Trophoblast cell (in vitro differentiated cells and primary cell): ENCODE data around the gene KIF6.
"Not testable (repeated sequence)": the region's sequence is repeated elsewhere in the genome, so short reads cannot be mapped to it uniquely, and the experiment has no call there.

Experiments
- DNase-seq, 2 donors: peaks; one replicate each; pipeline ENCODE4 v3.0.0-alpha.2; 2016
- H2AFZ ChIP-seq: 2 replicates; pipeline ENCODE4 v1.6.1; 2013; ENCODE audit warnings: low read length, moderate library complexity, mild to moderate bottlenecking; ENCODE audit not compliant: insufficient read depth, poor library complexity
- H2AK5ac ChIP-seq: 2 replicates; pipeline ENCODE4 v1.6.1; 2013; ENCODE audit warnings: mild to moderate bottlenecking, low read length
- H2BK120ac ChIP-seq: 2 replicates; pipeline ENCODE4 v1.6.1; 2013; ENCODE audit warnings: low read length, mild to moderate bottlenecking, moderate library complexity; ENCODE audit not compliant: insufficient read depth, poor library complexity
- H2BK12ac ChIP-seq: 2 replicates; pipeline ENCODE4 v1.6.1; 2013; ENCODE audit warnings: mild to moderate bottlenecking, low read length, moderate library complexity
- H2BK5ac ChIP-seq: 2 replicates; pipeline ENCODE4 v1.6.1; 2013; ENCODE audit warnings: low read length, low read depth, moderate library complexity, mild to moderate bottlenecking; ENCODE audit not compliant: poor library complexity
- H3K14ac ChIP-seq: 2 replicates; pipeline ENCODE4 v1.6.1; 2013; ENCODE audit warnings: mild to moderate bottlenecking, low read length
- H3K18ac ChIP-seq: 2 replicates; pipeline ENCODE4 v1.6.1; 2013; ENCODE audit warnings: mild to moderate bottlenecking, low read length
- H3K23ac ChIP-seq: 2 replicates; pipeline ENCODE4 v1.6.1; 2013; ENCODE audit warnings: low read length
- H3K27ac ChIP-seq: 2 replicates; pipeline ENCODE4 v1.5.1; 2013; ENCODE audit warnings: low read depth, mild to moderate bottlenecking, inconsistent platforms, low read length, moderate library complexity
- H3K27me3 ChIP-seq: 2 replicates; pipeline ENCODE4 v1.6.1; 2013; ENCODE audit warnings: inconsistent platforms, mild to moderate bottlenecking, low read length, moderate library complexity; ENCODE audit not compliant: insufficient read depth
- H3K36me3 ChIP-seq, 2 experiments: 1 replicate in 1 of 2; 2 replicates in 1 of 2; pipeline ENCODE4 v1.6.1; 2013; ENCODE audit warnings: low read length in 2 of 2, mild to moderate bottlenecking in 2 of 2, moderate library complexity in 1 of 2; ENCODE audit not compliant: insufficient read depth in 2 of 2, control insufficient read depth in 1 of 2
- H3K4ac ChIP-seq: 2 replicates; pipeline ENCODE4 v1.6.1; 2013; ENCODE audit warnings: low read depth, mild to moderate bottlenecking, low read length, moderate library complexity
- H3K4me1 ChIP-seq, 2 experiments: 1 replicate in 1 of 2; 2 replicates in 1 of 2; pipeline ENCODE4 v1.6.1; 2013; ENCODE audit warnings: low read length in 2 of 2, mild to moderate bottlenecking in 2 of 2, moderate library complexity in 1 of 2; ENCODE audit not compliant: insufficient read depth in 2 of 2, control insufficient read depth in 1 of 2
- H3K4me2 ChIP-seq: 2 replicates; pipeline ENCODE4 v1.6.1; 2013; ENCODE audit warnings: inconsistent platforms, mild to moderate bottlenecking, low read length, moderate library complexity
- H3K4me3 ChIP-seq: 2 replicates; pipeline ENCODE4 v1.5.1; 2013; ENCODE audit warnings: mild to moderate bottlenecking, low read depth, low read length, inconsistent platforms
- H3K79me1 ChIP-seq: one replicate; pipeline ENCODE4 v1.6.1; 2013; ENCODE audit warnings: low read length
- H3K79me2 ChIP-seq: 2 replicates; pipeline ENCODE4 v1.6.1; 2013; ENCODE audit warnings: low read length, mild to moderate bottlenecking; ENCODE audit not compliant: control insufficient read depth, insufficient read depth, poor library complexity
- H3K9ac ChIP-seq: 2 replicates; pipeline ENCODE4 v1.6.1; 2013; ENCODE audit warnings: mild to moderate bottlenecking, low read length
- H3K9me3 ChIP-seq: 2 replicates; pipeline ENCODE4 v1.6.1; 2013; ENCODE audit warnings: low read depth, mild to moderate bottlenecking, control low read depth, inconsistent platforms, low read length; ENCODE audit not compliant: insufficient read depth
- H4K12ac ChIP-seq: 2 replicates; pipeline ENCODE4 v1.6.1; 2013; ENCODE audit warnings: low read depth, mild to moderate bottlenecking, low read length, moderate library complexity
- H4K8ac ChIP-seq: 2 replicates; pipeline ENCODE4 v1.6.1; 2013; ENCODE audit warnings: low read depth, mild to moderate bottlenecking, low read length, moderate library complexity
- H4K91ac ChIP-seq: one replicate; pipeline ENCODE4 v1.6.1; 2013; ENCODE audit warnings: low read depth, mild to moderate bottlenecking, low read length, moderate library complexity
- WGBS: extraction: QIAGEN DNeasy Blood & Tissue Kit; methylation state at CpG from one replicate; pipeline ENCODE4 v1.1.7; 2013; ENCODE audit warnings: missing lambda C conversion rate; ENCODE audit not compliant: insufficient read length, insufficient coverage; ENCODE audit errors: extremely low coverage; 5-methylcytosine and 5-hydroxymethylcytosine counted together

Gene KIF6

GRCh38 chr6:39488255-39488879, 236.8 kb downstream of the KIF6 start:
- Histone ChIP-seq H2BK120ac (no peak overlapping the region), H3K27ac (no peak overlapping the region), H3K18ac (no peak overlapping the region), H4K8ac (no peak overlapping the region), H4K91ac (no peak overlapping the region), H3K79me1 (no peaks in the 10 kb centered on the region), H4K12ac (no peak overlapping the region), H3K36me3 (no peaks in the 10 kb centered on the region), H2AFZ (no peak overlapping the region), H2AK5ac (no peak overlapping the region), H3K79me2 (no peaks in the 10 kb centered on the region), H3K9ac (no peak overlapping the region), H3K4ac (no peak overlapping the region), H3K23ac (no peak overlapping the region), H3K9me3 (no peaks in the 10 kb centered on the region), H3K4me2 (no peak overlapping the region), H3K4me3 (no peak overlapping the region), H3K27me3 (no peaks in the 10 kb centered on the region), H3K4me1 (peaks cover 0 to 2% of the 10 kb centered on the region in 2 experiments), H2BK5ac (no peak overlapping the region), H2BK12ac (no peak overlapping the region), H3K14ac (no peak overlapping the region)
- DNase-seq: no peak
- WGBS: no CpG with 5 or more reads among the region's 1 CpG

GRCh38 chr6:39484276-39484675, 240.9 kb downstream of the KIF6 start:
- Histone ChIP-seq H3K14ac (no peak overlapping the region), H3K4ac (no peak overlapping the region), H4K12ac (no peak overlapping the region), H3K4me2 (no peak overlapping the region), H2BK5ac (no peak overlapping the region), H4K8ac (no peak overlapping the region), H3K9ac (no peak overlapping the region), H3K79me1 (no peaks in the 10 kb centered on the region), H2AK5ac (no peak overlapping the region), H3K9me3 (no peaks in the 10 kb centered on the region), H3K79me2 (no peaks in the 10 kb centered on the region), H2AFZ (no peak overlapping the region), H3K4me3 (no peak overlapping the region), H3K23ac (no peak overlapping the region), H3K36me3 (no peaks in the 10 kb centered on the region), H3K27ac (no peak overlapping the region), H2BK12ac (no peak overlapping the region), H3K27me3 (no peaks in the 10 kb centered on the region), H2BK120ac (no peak overlapping the region), H3K18ac (no peak overlapping the region), H3K4me1 (no peaks in the 10 kb centered on the region), H4K91ac (no peak overlapping the region)
- WGBS: no CpG with 5 or more reads among the region's 3 CpGs
- DNase-seq: peak; percentile 33 to 73

GRCh38 chr6:39479819-39480218, 245.4 kb downstream of the KIF6 start:
- H3K27me3 ChIP-seq, H3K4me3 ChIP-seq, H3K23ac ChIP-seq, H2AFZ ChIP-seq, H3K79me2 ChIP-seq, H2BK5ac ChIP-seq, H3K4me2 ChIP-seq, H2BK120ac ChIP-seq, H3K14ac ChIP-seq, H3K4me1 ChIP-seq, H3K79me1 ChIP-seq, H3K9me3 ChIP-seq, H4K8ac ChIP-seq, H4K12ac ChIP-seq, H2BK12ac ChIP-seq, DNase-seq, H3K9ac ChIP-seq, H2AK5ac ChIP-seq, H3K4ac ChIP-seq, H3K36me3 ChIP-seq, H3K18ac ChIP-seq, H4K91ac ChIP-seq, H3K27ac ChIP-seq: not testable (repeated sequence)
- no CpG with 5 or more reads among the region's 1 CpG for WGBS

- WGBS: no CpG with 5 or more reads among the region's 1 CpG
- no peak for DNase-seq
- no peak overlapping the region for H2BK12ac ChIP-seq
Measured at GRCh38 chr6:39476670-39477069, 248.5 kb downstream of the KIF6 start.

More at GRCh38 chr6:39476670-39477069, 248.5 kb downstream of the KIF6 start:
- Histone ChIP-seq H3K14ac (no peak overlapping the region), H3K4me2 (no peak overlapping the region), H2BK5ac (no peak overlapping the region), H3K4me1 (no peaks in the 10 kb centered on the region), H3K9ac (no peak overlapping the region), H2AK5ac (no peak overlapping the region), H2AFZ (no peak overlapping the region), H3K27me3 (no peaks in the 10 kb centered on the region), H3K27ac (no peak overlapping the region), H2BK120ac (no peak overlapping the region), H4K12ac (no peak overlapping the region), H3K36me3 (no peaks in the 10 kb centered on the region), H4K8ac (no peak overlapping the region), H3K79me1 (no peaks in the 10 kb centered on the region), H3K4me3 (no peak overlapping the region), H3K9me3 (no peaks in the 10 kb centered on the region), H3K23ac (no peak overlapping the region), H3K18ac (no peak overlapping the region), H3K79me2 (no peaks in the 10 kb centered on the region), H4K91ac (no peak overlapping the region), H3K4ac (no peak overlapping the region)
